CD4-positive, alpha-beta T cell (primary cell): Measurements from ENCODE around the gene SLC35G2. TPM values are rescaled to one million over a fixed set of nuclear protein-coding genes. Genes with fewer than 3 reads are reported as not detected.

Source experiments
- ATAC-seq: fragments of 200-7000 bp; cut with Tn5 transposase; one replicate; pipeline ENCODE4 v1.10.0; 2022; ENCODE audit warnings: mild to moderate bottlenecking; ENCODE audit not compliant: poor library complexity
- CTCF ChIA-PET: fragments of 350-600 bp; sonication (Branson Sonifier 250); formaldehyde crosslinking; loops from one replicate; lab custom pipeline; 2021; ENCODE audit warnings: antibody characterized with exemption, inconsistent platforms; lab: Charles Lee
- POLR2A ChIA-PET: fragments of 350-600 bp; sonication (Branson Sonifier 250); formaldehyde crosslinking; loops from one replicate; lab custom pipeline; 2021; ENCODE audit warnings: antibody characterized with exemption, inconsistent platforms; lab: Charles Lee
- DNase-seq, 14 experiments: peaks; one replicate each; pipeline ENCODE4 v3.0.0-alpha.2; 2013 to 2020; ENCODE audit warnings: mixed read lengths in 2 of 14
- H3K27ac ChIP-seq, 2 donors: one replicate each; pipeline versions ENCODE4 v1.5.1 to v1.7.0; 2013; ENCODE audit warnings: low read length in 2 of 2, low read depth in 1 of 2, mild to moderate bottlenecking in 1 of 2
- H3K27me3 ChIP-seq, 2 experiments: 1 replicate in 1 of 2; 2 replicates in 1 of 2; pipeline versions ENCODE4 v1.6.1 to v1.7.0; 2013; ENCODE audit warnings: low read length in 2 of 2, control low read depth in 1 of 2, mild to moderate bottlenecking in 1 of 2, moderate library complexity in 1 of 2; ENCODE audit not compliant: insufficient read depth in 2 of 2, control insufficient read depth in 1 of 2
- H3K36me3 ChIP-seq: one replicate; pipeline ENCODE4 v1.6.1; 2013; ENCODE audit warnings: low read length, control low read depth; ENCODE audit not compliant: insufficient read depth
- H3K4me1 ChIP-seq: one replicate; pipeline ENCODE4 v1.6.1; 2013; ENCODE audit warnings: low read length, control low read depth; ENCODE audit not compliant: insufficient read depth
- H3K4me3 ChIP-seq: one replicate; pipeline ENCODE4 v1.5.1; 2013; ENCODE audit warnings: mild to moderate bottlenecking, low read length, moderate library complexity
- H3K9me3 ChIP-seq, 2 experiments: 1 replicate in 1 of 2; 2 replicates in 1 of 2; pipeline versions ENCODE4 v1.6.1 to v1.7.0; 2013; ENCODE audit warnings: low read length in 2 of 2, mild to moderate bottlenecking in 2 of 2, control low read depth in 1 of 2, moderate library complexity in 1 of 2; ENCODE audit not compliant: control insufficient read depth in 1 of 2, insufficient read depth in 1 of 2
- H3K27ac Mint-ChIP-seq: one replicate; pipeline ENCODE4 v1.8.0; 2020; ENCODE audit warnings: mixed read lengths
- H3K27me3 Mint-ChIP-seq: one replicate; pipeline ENCODE4 v1.8.0; 2021; ENCODE audit warnings: mixed read lengths
- H3K36me3 Mint-ChIP-seq: one replicate; pipeline ENCODE4 v1.8.0; 2021; ENCODE audit warnings: low read depth, mixed read lengths
- H3K4me1 Mint-ChIP-seq: one replicate; pipeline ENCODE4 v1.8.0; 2021; ENCODE audit warnings: low read depth, mixed read lengths
- H3K4me3 Mint-ChIP-seq: one replicate; pipeline ENCODE4 v1.8.0; 2020; ENCODE audit warnings: mild to moderate bottlenecking, mixed read lengths
- H3K9me3 Mint-ChIP-seq: one replicate; pipeline ENCODE4 v1.8.0; 2020; ENCODE audit warnings: mixed read lengths
- CTCF ChIP-seq: fragments of 200-600 bp; IDR thresholded peaks from one replicate; pipeline ENCODE4 v1.8.0; 2022; ENCODE audit warnings: antibody characterized with exemption, mild to moderate bottlenecking
- intact Hi-C, 2 experiments: fragments of 100-400 bp; cut with DNase I in 1 of 2; cut with micrococcal nuclease in 1 of 2; formaldehyde crosslinking; loops; one replicate each; pipeline versions ENCODE4 v1.15.1 to v1.9.0; 2023 to 2025; cut with DNase I, micrococcal nuclease
- total RNA-seq, 174 experiments: library from RNA in 2 of 174; stranded (reverse) in 2 of 174; gene quantifications; one replicate each; pipeline ENCODE4 v1.2.3 and lab custom pipeline; 2021 to 2026

SLC35G2 gene
- total RNA-seq, 2 experiments from 2014 or later, result 0.14 TPM; not detected in 1

- POLR2A ChIA-PET, result no interaction called here
- Mint-ChIP-seq H3K27ac (no peak overlapping the region), H3K4me3 (no peak overlapping the region), H3K4me1 (no peaks in the 10 kb centered on the region), H3K36me3 (no peaks in the 10 kb centered on the region), H3K27me3 (no peaks in the 10 kb centered on the region), H3K9me3 (no peaks in the 10 kb centered on the region)
- Histone ChIP-seq H3K4me1 (no peaks in the 10 kb centered on the region), H3K27me3 (no peaks in the 10 kb centered on the region), H3K9me3 (no peaks in the 10 kb centered on the region), H3K27ac (no peak overlapping the region), H3K36me3 (no peaks in the 10 kb centered on the region), H3K4me3 (no peak overlapping the region)
- no peak for TF ChIP-seq CTCF
- CTCF ChIA-PET, result interaction anchor here (1.3 kb wide), 1 partner anchor 233 kb away, joined by 3 read pairs; no protein-coding TSS in a partner anchor
- DNase-seq (no peak), ATAC-seq (no peak)
- intact Hi-C loops, result no loop called here
These were observed 38.2 kb upstream of the SLC35G2 start for GRCh38 chr3:136780741-136781140.

GRCh38 chr3:136783708-136784191 is 35.2 kb upstream of the SLC35G2 start:
- no peak for TF ChIP-seq CTCF
- Mint-ChIP-seq H3K4me3 (no peak overlapping the region), H3K27ac (no peak overlapping the region), H3K9me3 (no peaks in the 10 kb centered on the region), H3K27me3 (no peaks in the 10 kb centered on the region), H3K36me3 (no peaks in the 10 kb centered on the region), H3K4me1 (peaks cover 12% of the 10 kb centered on the region)
- POLR2A ChIA-PET, result interaction anchor here (0.6 kb wide), 1 partner anchor 36 kb away, joined by 3 read pairs; no protein-coding TSS in a partner anchor
- Histone ChIP-seq H3K4me1 (peaks cover 4% of the 10 kb centered on the region), H3K4me3 (no peak overlapping the region), H3K27me3 (no peaks in the 10 kb centered on the region), H3K9me3 (no peaks in the 10 kb centered on the region), H3K36me3 (no peaks in the 10 kb centered on the region), H3K27ac (no peak overlapping the region)
- CTCF ChIA-PET, result no interaction called here
- ATAC-seq (no peak), DNase-seq (no peak)
- intact Hi-C loops, result no loop called here

GRCh38 chr3:136787349-136787748 is 31.6 kb upstream of the SLC35G2 start:
- no peak overlapping the region for H3K4me3 Mint-ChIP-seq
- Histone ChIP-seq H3K27me3 (no peaks in the 10 kb centered on the region), H3K4me3 (no peak overlapping the region), H3K36me3 (no peaks in the 10 kb centered on the region), H3K4me1 (peaks cover 4% of the 10 kb centered on the region), H3K27ac (no peak overlapping the region), H3K9me3 (no peaks in the 10 kb centered on the region)
- H3K4me1 Mint-ChIP-seq, result peaks cover 12% of the 10 kb centered on the region
- intact Hi-C loops, result no loop called here
- peak in 5 of 14 experiments; percentile 11 to 57 (median 51) for DNase-seq
- ChIA-PET CTCF (interaction anchor here (0.5 kb wide), 1 partner anchor 74 kb away, joined by 3 read pairs; no protein-coding TSS in a partner anchor), POLR2A (no interaction called here)
- ATAC-seq, result no peak
- no peaks in the 10 kb centered on the region for H3K27me3 Mint-ChIP-seq
- TF ChIP-seq CTCF, result no peak
- no peaks in the 10 kb centered on the region for H3K9me3 Mint-ChIP-seq
- H3K36me3 Mint-ChIP-seq, result no peaks in the 10 kb centered on the region
- no peak overlapping the region for H3K27ac Mint-ChIP-seq
